OCI-LY1 (cell line): ENCODE data around the gene MGST3.

ENCODE experiments used
- EZH2 ChIP-seq: fragments of 200-600 bp; sonication (generic), shearing (Covaris generic); IDR thresholded peaks from 2 replicates; pipeline ENCODE4 v1.8.0; 2017; ENCODE audit warnings: borderline replicate concordance, mixed run types, mild to moderate bottlenecking, antibody characterized with exemption, low read length, moderate library complexity, mixed read lengths
- TF ChIP-seq, protein P1 (sequence below): fragments of 200-600 bp; sonication (generic), shearing (Covaris generic); IDR thresholded peaks from 2 replicates; pipeline ENCODE4 v1.5.1; 2017; ENCODE audit warnings: mild to moderate bottlenecking, antibody characterized with exemption, low read length, moderate library complexity, mixed read lengths

DNA sequence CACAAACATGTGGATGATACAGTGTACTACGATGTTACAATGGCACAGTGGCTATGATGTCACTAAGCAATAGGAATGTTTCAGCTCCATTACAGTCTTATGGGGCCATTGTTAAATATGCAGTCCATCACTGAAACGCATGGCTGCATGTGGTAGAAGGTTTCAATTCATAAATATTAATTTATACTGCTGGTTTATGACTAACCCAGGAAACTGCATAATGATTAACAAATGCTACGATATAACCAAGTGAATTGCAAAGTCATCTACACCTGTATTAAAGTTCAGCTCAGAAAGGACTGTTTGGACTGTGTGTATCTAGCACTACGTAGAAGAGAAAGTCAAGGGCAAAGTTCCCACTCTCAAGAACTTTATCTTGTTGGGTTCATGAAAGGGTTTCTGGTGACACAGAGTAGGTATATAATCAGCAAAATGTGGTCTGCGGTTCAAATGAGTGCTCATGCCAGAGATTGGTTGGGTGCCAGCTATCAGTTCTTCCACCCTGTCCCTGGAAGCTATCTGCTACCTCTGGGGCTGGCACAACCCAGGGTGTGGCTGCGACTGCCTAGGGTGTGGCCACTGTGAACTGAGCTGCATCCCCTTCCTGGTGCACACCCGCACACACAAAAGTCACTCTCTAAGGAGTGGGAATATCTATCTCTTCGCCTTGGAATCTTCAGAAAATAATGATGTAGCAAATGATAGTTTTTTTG is 14.8 kb downstream of the MGST3 start:
- TF ChIP-seq, protein P1, sequence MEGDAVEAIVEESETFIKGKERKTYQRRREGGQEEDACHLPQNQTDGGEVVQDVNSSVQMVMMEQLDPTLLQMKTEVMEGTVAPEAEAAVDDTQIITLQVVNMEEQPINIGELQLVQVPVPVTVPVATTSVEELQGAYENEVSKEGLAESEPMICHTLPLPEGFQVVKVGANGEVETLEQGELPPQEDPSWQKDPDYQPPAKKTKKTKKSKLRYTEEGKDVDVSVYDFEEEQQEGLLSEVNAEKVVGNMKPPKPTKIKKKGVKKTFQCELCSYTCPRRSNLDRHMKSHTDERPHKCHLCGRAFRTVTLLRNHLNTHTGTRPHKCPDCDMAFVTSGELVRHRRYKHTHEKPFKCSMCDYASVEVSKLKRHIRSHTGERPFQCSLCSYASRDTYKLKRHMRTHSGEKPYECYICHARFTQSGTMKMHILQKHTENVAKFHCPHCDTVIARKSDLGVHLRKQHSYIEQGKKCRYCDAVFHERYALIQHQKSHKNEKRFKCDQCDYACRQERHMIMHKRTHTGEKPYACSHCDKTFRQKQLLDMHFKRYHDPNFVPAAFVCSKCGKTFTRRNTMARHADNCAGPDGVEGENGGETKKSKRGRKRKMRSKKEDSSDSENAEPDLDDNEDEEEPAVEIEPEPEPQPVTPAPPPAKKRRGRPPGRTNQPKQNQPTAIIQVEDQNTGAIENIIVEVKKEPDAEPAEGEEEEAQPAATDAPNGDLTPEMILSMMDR, result no peak
- no peak for TF ChIP-seq EZH2
